H1 (cell line): ENCODE measurements around the gene FAM81A. TPM values are rescaled to one million over a fixed set of nuclear protein-coding genes. Genes with fewer than 3 reads are reported as not detected.

Source experiments
- polyA plus RNA-seq, 7 experiments: library from polyadenylated mRNA; depleted of rRNA in 3 of 7; stranded (reverse) in 5 of 7; unstranded in 2 of 7; fragments of >200 nt in 5 of 7; fragments of 200-250 nt in 2 of 7; gene quantifications; 1 replicate in 5 of 7; 2 replicates in 1 of 7; 4 replicates in 1 of 7; pipeline versions ENCODE4 v1.2.1 to v1.2.3, GENCODE V29; 2011 to 2013; ENCODE audit warnings: missing spikeins in 2 of 7, mixed read lengths in 2 of 7
- total RNA-seq: library from RNA; stranded (reverse); fragmentation: NEBNext Ultra II Directional; extraction: Animal tissue kit (Norgen Biotek cat#: 25700); gene quantifications from 2 replicates; pipeline ENCODE4 v1.2.1, GENCODE V29; 2021
- TF ChIP-seq, protein P1 (sequence below): fragments of 300-600 bp; sonication (generic); IDR thresholded peaks from 2 replicates; pipeline ENCODE4 v1.7.1; 2012; ENCODE audit warnings: low read length, moderate library complexity, mild to moderate bottlenecking, inconsistent platforms; ENCODE audit not compliant: insufficient replicate concordance

The FAM81A gene
- total and polyA plus RNA-seq, 2 of the 8 experiments (the other 6 are each of a cell fraction or from before 2014, with no cell fraction given) = 0.56 to 3.0 TPM

DNA sequence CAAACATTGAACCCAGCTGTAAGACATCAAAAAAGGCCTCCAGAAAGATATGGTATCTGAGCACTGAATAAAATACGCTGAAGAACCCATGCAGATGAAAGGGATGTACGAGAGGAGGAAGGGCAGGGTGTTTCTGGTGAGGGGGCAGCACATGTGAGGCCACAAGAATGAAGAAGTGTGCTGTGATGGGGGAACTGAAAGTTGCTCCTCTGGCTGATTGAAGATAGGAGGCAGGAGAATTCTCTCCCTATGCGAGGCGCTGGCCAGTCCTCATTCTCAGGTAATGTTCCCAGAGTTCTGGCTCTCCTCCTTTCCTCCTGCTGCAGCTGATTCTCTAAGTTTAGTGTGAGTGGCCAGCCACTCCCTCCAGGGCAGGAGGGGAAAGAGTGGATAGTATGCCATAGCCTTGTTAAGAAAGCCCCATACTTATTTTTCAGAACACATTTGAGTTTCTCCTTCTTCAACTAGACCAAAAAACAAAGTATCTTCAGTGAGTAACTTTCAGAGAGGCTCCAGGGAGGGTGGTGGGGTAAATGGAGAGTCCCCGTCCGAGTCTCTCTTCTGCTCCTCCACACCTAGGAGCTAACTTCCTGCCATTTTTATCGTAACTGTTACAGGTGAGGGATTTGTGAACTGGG, 38.4 kb upstream of the FAM81A start (continued):
- TF ChIP-seq, protein P1, sequence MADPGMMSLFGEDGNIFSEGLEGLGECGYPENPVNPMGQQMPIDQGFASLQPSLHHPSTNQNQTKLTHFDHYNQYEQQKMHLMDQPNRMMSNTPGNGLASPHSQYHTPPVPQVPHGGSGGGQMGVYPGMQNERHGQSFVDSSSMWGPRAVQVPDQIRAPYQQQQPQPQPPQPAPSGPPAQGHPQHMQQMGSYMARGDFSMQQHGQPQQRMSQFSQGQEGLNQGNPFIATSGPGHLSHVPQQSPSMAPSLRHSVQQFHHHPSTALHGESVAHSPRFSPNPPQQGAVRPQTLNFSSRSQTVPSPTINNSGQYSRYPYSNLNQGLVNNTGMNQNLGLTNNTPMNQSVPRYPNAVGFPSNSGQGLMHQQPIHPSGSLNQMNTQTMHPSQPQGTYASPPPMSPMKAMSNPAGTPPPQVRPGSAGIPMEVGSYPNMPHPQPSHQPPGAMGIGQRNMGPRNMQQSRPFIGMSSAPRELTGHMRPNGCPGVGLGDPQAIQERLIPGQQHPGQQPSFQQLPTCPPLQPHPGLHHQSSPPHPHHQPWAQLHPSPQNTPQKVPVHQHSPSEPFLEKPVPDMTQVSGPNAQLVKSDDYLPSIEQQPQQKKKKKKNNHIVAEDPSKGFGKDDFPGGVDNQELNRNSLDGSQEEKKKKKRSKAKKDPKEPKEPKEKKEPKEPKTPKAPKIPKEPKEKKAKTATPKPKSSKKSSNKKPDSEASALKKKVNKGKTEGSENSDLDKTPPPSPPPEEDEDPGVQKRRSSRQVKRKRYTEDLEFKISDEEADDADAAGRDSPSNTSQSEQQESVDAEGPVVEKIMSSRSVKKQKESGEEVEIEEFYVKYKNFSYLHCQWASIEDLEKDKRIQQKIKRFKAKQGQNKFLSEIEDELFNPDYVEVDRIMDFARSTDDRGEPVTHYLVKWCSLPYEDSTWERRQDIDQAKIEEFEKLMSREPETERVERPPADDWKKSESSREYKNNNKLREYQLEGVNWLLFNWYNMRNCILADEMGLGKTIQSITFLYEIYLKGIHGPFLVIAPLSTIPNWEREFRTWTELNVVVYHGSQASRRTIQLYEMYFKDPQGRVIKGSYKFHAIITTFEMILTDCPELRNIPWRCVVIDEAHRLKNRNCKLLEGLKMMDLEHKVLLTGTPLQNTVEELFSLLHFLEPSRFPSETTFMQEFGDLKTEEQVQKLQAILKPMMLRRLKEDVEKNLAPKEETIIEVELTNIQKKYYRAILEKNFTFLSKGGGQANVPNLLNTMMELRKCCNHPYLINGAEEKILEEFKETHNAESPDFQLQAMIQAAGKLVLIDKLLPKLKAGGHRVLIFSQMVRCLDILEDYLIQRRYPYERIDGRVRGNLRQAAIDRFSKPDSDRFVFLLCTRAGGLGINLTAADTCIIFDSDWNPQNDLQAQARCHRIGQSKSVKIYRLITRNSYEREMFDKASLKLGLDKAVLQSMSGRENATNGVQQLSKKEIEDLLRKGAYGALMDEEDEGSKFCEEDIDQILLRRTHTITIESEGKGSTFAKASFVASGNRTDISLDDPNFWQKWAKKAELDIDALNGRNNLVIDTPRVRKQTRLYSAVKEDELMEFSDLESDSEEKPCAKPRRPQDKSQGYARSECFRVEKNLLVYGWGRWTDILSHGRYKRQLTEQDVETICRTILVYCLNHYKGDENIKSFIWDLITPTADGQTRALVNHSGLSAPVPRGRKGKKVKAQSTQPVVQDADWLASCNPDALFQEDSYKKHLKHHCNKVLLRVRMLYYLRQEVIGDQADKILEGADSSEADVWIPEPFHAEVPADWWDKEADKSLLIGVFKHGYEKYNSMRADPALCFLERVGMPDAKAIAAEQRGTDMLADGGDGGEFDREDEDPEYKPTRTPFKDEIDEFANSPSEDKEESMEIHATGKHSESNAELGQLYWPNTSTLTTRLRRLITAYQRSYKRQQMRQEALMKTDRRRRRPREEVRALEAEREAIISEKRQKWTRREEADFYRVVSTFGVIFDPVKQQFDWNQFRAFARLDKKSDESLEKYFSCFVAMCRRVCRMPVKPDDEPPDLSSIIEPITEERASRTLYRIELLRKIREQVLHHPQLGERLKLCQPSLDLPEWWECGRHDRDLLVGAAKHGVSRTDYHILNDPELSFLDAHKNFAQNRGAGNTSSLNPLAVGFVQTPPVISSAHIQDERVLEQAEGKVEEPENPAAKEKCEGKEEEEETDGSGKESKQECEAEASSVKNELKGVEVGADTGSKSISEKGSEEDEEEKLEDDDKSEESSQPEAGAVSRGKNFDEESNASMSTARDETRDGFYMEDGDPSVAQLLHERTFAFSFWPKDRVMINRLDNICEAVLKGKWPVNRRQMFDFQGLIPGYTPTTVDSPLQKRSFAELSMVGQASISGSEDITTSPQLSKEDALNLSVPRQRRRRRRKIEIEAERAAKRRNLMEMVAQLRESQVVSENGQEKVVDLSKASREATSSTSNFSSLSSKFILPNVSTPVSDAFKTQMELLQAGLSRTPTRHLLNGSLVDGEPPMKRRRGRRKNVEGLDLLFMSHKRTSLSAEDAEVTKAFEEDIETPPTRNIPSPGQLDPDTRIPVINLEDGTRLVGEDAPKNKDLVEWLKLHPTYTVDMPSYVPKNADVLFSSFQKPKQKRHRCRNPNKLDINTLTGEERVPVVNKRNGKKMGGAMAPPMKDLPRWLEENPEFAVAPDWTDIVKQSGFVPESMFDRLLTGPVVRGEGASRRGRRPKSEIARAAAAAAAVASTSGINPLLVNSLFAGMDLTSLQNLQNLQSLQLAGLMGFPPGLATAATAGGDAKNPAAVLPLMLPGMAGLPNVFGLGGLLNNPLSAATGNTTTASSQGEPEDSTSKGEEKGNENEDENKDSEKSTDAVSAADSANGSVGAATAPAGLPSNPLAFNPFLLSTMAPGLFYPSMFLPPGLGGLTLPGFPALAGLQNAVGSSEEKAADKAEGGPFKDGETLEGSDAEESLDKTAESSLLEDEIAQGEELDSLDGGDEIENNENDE = no peak
- TF ChIP-seq, all 59 proteins: peak for 0
